GM19043 (cell line): ENCODE measurements around the gene PTPRE.

ENCODE experiments used
- ATAC-seq: cut with Tn5 transposase; IDR thresholded peaks from one replicate; pipeline ENCODE4 v1.9.1; 2021; ENCODE audit warnings: low read depth; ENCODE audit not compliant: unreplicated experiment

Gene PTPRE

DNA sequence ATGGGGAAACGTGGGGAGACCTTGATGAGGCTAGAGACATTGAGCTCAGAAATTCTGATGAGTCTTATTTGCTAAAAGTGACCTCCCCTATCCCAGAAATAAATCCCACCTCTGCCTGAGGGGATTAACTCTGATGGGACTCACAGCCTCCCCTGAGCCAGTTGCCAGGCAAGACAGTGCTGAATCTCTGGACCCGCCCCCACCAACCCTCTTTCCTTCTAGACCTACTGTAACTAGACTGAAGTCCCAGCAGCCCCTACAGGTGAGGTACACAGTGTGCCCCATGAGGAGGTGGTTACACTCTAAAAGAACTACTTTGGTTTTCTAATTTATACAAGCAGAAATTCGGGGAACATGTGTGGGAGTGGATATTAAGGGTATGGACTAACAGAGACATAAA, 42.9 kb downstream of the PTPRE start:
- no peak for ATAC-seq

DNA sequence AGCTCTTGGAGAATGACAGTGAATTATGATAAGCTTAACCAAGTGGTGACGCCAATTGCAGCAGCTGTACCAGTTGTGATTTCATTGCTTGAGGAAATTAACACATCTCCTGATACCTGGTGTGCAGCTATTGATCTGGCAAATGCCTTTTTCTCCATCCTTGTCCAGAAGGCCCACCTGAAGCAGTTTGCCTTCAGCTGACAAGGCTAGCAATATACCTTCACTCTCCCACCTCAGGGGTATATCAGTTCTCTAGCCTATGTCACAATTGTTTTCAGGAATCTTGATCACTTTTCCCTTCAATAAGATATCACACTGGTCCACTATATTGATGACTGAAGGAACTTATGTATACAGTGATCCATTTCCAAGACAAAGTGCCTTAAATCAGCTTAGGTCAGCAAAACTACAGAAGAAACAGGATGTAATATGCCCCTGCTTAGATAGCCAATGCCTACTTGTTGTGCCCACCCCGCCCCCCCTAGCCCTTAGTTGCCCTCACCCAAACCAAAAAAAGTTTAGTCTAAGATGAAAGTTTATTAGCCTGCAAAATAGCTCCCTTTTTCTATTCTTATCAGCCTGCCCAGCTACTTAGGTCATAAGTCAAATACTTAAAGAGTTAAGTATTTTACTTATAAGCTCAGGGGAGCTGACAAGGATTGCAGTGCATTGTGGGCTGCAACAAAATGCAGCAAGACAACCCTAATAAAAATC, 45.1 kb downstream of the PTPRE start:
- ATAC-seq = no peak

- ATAC-seq = no peak
Measured at GRCh38 chr10:127952575-127952869, 45.6 kb downstream of the PTPRE start.

- no peak for ATAC-seq
Measured at GRCh38 chr10:127952918-127953317, 46.0 kb downstream of the PTPRE start.

- no peak for ATAC-seq
Measured at GRCh38 chr10:127953876-127954275, 47.0 kb downstream of the PTPRE start.

DNA sequence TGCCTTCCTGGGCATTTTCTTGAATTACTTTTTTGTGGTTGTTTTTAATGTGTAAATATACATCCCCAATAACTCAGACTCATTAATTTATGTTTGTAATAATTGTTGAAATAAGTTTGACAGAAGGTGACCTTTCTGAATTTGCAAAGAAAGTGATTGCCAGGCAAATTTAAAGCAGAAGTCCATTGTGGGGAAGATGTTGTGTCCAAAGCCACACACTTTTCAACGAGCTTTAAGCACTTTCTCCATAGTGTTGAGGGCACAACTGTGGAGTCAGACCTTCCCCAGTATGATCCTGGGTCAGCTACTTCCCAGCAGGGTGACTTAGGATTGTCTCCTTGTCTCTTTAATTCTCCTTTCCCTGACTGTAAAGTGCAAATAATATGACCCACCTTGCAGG, 52.5 kb downstream of the PTPRE start:
- no peak for ATAC-seq

- ATAC-seq = no peak
Measured at GRCh38 chr10:127961071-127961470, 54.2 kb downstream of the PTPRE start.

DNA sequence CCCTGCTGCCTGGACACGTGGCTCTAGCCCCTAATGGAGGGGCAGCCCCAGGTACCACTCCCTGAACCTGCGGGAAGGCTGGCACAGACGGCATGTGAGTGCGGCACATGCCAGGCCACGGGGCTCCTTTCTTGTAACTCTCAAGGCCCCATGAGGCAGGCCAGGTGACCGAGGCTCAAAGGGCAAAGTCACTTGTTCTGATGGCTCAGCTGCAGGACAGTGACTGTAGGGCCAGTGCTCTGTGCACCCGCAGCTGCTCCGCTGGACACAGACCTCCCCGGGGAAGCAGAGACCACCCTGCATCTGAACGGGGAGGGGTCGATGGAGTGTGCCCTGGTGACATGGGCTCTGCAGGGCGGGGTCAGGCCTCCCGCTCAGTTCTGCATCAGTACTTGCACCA, 55.3 kb downstream of the PTPRE start:
- ATAC-seq = no peak

- ATAC-seq = no peak
Measured at GRCh38 chr10:127963136-127963535, 56.2 kb downstream of the PTPRE start.

- ATAC-seq = no peak
Measured at GRCh38 chr10:127964621-127965020, 57.7 kb downstream of the PTPRE start.

DNA sequence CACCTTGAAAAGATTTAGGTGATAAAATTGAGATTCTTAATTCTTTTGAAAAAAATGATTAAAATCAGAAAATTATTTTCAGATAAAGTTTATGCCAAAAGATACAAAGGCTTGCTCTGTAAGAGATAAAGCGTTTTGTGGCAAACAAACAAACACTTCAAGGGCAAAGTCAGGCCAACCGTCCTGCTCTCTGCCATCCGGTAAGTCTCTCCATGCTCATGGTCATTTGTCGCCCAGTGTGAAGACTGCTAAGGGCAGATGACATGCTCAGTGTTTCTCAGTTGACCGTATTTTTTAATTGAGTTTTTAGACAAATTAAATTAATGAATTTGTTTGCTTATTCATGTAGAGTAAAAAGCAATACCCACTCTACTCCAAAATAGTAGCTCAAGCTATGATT, 60.0 kb downstream of the PTPRE start:
- ATAC-seq = no peak

DNA sequence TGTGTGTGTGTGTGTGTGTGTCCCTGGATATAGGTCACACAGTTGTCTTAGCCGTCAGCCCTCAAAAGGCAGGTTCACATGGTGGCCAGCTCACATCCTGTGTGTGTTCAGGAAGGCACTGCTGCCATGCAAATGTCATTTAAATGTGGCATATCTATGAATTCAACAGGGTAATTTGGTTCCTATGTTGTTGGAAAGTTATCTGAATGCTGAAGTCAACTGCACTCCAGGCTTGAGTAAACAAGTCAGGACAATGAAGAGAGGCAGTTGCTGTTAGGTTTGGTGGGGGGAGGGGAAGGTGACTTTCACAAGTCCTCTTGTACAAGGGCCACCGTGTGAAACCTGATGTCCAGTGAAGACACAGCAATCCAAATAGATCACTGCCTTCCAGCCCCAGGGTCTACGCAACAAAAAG, 61.1 kb downstream of the PTPRE start:
- no peak for ATAC-seq

GRCh38 chr10:127968659-127969058, 61.8 kb downstream of the PTPRE start:
- ATAC-seq = no peak

DNA sequence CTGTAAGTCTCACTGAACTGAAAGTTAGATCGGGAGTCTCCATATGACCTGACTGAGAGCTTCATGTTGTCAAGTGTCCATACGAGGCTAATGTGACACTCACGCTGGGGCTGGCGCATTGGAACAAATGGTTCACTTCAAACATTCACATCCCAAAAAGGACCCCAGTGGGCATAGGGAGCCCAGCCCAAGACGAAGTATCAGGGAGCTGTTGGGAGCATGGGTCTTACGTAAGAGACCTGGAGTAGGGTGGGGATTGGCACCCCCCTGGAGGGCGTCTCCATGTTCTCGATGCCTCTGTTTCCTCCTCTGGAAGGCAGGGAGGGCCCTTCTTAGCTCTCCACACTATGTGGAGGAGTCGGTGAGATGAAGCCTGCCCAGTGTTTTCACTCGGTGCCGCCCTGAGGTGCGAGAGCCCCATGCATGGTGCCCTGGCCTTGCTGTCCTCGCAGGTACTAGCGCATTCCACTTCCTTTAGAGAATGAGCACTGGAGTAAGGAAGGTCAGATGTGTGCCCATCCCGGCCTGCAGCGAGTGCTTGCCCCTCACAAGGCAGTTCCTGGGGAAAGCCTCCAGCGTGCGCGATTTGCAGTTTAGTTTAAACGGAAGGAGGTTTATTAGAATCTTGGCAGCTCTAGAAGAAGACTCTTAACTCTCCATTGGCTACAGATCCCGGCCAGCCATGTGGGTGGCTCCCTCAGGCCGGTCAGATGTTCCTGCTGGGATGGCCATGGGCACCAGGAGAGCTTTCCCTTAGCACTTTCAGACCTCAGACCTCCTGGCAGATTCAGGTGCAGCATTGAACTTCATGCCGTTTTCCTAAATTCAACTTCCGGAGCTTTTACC, 64.4 kb downstream of the PTPRE start:
- ATAC-seq = no peak

GRCh38 chr10:127971963-127972615, 65.2 kb downstream of the PTPRE start:
- no peak for ATAC-seq

- no peak for ATAC-seq
Measured at GRCh38 chr10:127972751-127973357, 66.0 kb downstream of the PTPRE start.

GRCh38 chr10:127973791-127974311, 66.9 kb downstream of the PTPRE start:
- ATAC-seq = no peak

DNA sequence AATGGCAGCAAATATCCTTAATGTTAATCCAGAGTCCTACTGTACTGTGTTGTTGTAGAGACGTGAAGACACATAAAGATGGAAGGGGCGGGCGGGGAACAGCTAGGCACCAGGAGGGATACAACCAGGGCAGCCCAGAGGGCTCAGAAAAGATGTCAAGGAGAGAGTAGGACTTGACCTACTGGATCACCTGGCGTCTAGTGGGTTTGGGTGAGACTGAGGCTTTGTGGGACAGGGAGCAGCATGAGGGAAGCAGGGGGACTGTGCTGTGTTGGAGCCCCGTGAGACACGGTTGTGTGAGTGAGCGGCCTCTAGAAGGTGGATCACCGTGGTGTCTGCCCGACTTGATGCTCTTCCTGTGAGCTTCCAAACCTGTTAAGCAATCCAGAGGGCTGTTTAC, 68.0 kb downstream of the PTPRE start:
- ATAC-seq = no peak

DNA sequence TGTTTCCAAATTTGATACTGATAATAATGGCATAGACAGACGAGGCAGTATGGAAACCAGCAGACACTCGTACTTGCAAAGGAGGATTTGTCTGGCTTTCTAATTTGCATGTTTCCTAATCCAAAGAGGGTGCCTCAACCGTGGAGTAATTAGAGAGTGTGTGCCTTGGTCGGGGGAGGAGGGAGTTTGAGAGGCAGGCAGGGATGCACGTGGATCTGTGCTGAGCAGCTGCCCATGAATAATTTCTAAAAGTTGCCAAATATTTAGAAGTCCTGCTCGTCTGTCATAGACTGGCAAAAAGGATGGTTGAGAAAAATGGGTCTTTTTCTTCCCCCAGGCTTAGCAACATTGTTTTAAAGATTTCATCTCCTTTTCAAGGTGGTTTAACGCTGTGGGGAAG, 69.4 kb downstream of the PTPRE start:
- ATAC-seq = no peak

- ATAC-seq = no peak
Measured at GRCh38 chr10:127976701-127977356, 69.9 kb downstream of the PTPRE start.
